SK-N-SH treated with all-trans-retinoic acid at 6 μM for 48 hours (cell line): Measurements from ENCODE around the gene GAREM2.

Experiments
- ARNTL ChIP-seq: fragments of 450-650 bp; formaldehyde crosslinking; IDR thresholded peaks from 2 replicates; pipeline ENCODE4 v1.5.0; 2020; ENCODE audit warnings: low read depth, mild to moderate bottlenecking, moderate library complexity, borderline replicate concordance
- ISL1 ChIP-seq: fragments of 250-450 bp; sonication (Bioruptor Pico); IDR thresholded peaks from 2 replicates; pipeline ENCODE4 v2.1.2; 2022; ENCODE audit warnings: mild to moderate bottlenecking, moderate library complexity
- OSR1 ChIP-seq: fragments of 250-450 bp; sonication (Bioruptor Pico); IDR thresholded peaks from 2 replicates; pipeline ENCODE4 v1.8.0; 2022; ENCODE audit warnings: moderate library complexity, mild to moderate bottlenecking, inconsistent platforms
- PPARA ChIP-seq: fragments of 250-450 bp; sonication (Bioruptor Pico); IDR thresholded peaks from 2 replicates; pipeline ENCODE4 v1.5.0; 2020; ENCODE audit warnings: mild to moderate bottlenecking, borderline replicate concordance
- RARB ChIP-seq: fragments of 250-450 bp; sonication (Bioruptor Pico); IDR thresholded peaks from 2 replicates; pipeline ENCODE4 v1.8.0; 2021; ENCODE audit warnings: mild to moderate bottlenecking, moderate library complexity
- ZC3H10 ChIP-seq: fragments of 250-450 bp; sonication (Bioruptor Pico); IDR thresholded peaks from 2 replicates; pipeline ENCODE4 v1.5.1; 2021; ENCODE audit warnings: mild to moderate bottlenecking, moderate library complexity
- ZFP3 ChIP-seq: fragments of 250-450 bp; sonication (Bioruptor Pico); IDR thresholded peaks from 2 replicates; pipeline ENCODE4 v1.5.0; 2020; ENCODE audit warnings: mild to moderate bottlenecking, moderate library complexity
- ZNF565 ChIP-seq: fragments of 450-650 bp; formaldehyde crosslinking; conservative IDR thresholded peaks from 2 replicates; pipeline ENCODE4 v1.5.0; 2020; ENCODE audit warnings: low read depth, mild to moderate bottlenecking, moderate library complexity
- TF ChIP-seq, protein P1 (sequence below): fragments of 250-450 bp; sonication (Bioruptor Pico); IDR thresholded peaks from 2 replicates; pipeline ENCODE4 v1.8.0; 2020; ENCODE audit warnings: mild to moderate bottlenecking, moderate library complexity, borderline replicate concordance
- TF ChIP-seq, protein P2 (sequence below): fragments of 250-450 bp; sonication (Bioruptor Pico); IDR thresholded peaks from 2 replicates; pipeline ENCODE4 v1.5.1; 2020; ENCODE audit warnings: low read depth, mild to moderate bottlenecking, moderate library complexity
- TF ChIP-seq, protein P3 (sequence below): fragments of 250-450 bp; sonication (Bioruptor Pico); IDR thresholded peaks from 2 replicates; pipeline ENCODE4 v1.8.0; 2021; ENCODE audit warnings: low read depth, mild to moderate bottlenecking, moderate library complexity, borderline replicate concordance

DNA sequence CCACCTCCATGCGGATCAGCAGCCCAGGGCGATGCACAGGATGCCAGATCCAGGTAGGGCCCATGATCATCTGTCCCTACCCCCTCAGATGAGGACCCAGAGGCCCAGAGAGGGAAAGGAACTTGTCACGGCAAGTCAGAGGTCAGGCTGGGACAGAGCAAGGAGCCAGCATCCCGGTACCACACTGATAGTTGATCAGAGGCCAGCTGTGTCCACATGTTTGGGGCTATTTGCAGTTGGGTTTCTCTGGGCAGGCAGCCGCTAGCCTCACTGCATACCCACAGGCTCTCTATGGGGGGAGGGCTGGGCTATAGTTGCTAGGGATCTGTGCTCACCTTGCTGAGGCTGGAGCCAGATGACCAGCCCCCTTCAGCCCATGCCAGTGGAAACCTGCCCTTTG lies 9.6 kb downstream of the GAREM2 start:
- TF ChIP-seq, protein P1, sequence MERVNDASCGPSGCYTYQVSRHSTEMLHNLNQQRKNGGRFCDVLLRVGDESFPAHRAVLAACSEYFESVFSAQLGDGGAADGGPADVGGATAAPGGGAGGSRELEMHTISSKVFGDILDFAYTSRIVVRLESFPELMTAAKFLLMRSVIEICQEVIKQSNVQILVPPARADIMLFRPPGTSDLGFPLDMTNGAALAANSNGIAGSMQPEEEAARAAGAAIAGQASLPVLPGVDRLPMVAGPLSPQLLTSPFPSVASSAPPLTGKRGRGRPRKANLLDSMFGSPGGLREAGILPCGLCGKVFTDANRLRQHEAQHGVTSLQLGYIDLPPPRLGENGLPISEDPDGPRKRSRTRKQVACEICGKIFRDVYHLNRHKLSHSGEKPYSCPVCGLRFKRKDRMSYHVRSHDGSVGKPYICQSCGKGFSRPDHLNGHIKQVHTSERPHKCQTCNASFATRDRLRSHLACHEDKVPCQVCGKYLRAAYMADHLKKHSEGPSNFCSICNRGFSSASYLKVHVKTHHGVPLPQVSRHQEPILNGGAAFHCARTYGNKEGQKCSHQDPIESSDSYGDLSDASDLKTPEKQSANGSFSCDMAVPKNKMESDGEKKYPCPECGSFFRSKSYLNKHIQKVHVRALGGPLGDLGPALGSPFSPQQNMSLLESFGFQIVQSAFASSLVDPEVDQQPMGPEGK: no peak
- no peak for TF ChIP-seq ZNF565 (CRISPR knock-in tag)
- TF ChIP-seq OSR1 (CRISPR knock-in tag): no peak
- TF ChIP-seq, protein P2, sequence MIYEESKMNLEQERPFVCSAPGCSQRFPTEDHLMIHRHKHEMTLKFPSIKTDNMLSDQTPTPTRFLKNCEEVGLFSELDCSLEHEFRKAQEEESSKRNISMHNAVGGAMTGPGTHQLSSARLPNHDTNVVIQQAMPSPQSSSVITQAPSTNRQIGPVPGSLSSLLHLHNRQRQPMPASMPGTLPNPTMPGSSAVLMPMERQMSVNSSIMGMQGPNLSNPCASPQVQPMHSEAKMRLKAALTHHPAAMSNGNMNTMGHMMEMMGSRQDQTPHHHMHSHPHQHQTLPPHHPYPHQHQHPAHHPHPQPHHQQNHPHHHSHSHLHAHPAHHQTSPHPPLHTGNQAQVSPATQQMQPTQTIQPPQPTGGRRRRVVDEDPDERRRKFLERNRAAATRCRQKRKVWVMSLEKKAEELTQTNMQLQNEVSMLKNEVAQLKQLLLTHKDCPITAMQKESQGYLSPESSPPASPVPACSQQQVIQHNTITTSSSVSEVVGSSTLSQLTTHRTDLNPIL (CRISPR knock-in tag): no peak
- TF ChIP-seq ISL1 (CRISPR knock-in tag): no peak
- TF ChIP-seq, protein P3, sequence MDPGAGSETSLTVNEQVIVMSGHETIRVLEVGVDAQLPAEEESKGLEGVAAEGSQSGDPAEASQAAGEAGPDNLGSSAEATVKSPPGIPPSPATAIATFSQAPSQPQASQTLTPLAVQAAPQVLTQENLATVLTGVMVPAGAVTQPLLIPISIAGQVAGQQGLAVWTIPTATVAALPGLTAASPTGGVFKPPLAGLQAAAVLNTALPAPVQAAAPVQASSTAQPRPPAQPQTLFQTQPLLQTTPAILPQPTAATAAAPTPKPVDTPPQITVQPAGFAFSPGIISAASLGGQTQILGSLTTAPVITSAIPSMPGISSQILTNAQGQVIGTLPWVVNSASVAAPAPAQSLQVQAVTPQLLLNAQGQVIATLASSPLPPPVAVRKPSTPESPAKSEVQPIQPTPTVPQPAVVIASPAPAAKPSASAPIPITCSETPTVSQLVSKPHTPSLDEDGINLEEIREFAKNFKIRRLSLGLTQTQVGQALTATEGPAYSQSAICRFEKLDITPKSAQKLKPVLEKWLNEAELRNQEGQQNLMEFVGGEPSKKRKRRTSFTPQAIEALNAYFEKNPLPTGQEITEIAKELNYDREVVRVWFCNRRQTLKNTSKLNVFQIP: no peak
- TF ChIP-seq ZC3H10 (CRISPR knock-in tag): no peak
- no peak for TF ChIP-seq ZFP3 (CRISPR knock-in tag)
- TF ChIP-seq RARB (CRISPR knock-in tag): no peak
- TF ChIP-seq PPARA (CRISPR knock-in tag): no peak
- no peak for TF ChIP-seq ARNTL (CRISPR knock-in tag)
